Measurements from ENCODE around the gene RSPH3.

RSPH3 gene

GRCh38 chr6:158924499-158925455 lies 75.2 kb downstream of the RSPH3 start:
- DNase-seq, result no peak

GRCh38 chr6:158923805-158924498 lies 76.0 kb downstream of the RSPH3 start:
- no peak for DNase-seq

Data from activated CD4-positive, alpha-beta T cell treated with anti-CD3 and anti-CD28 coated beads, Interleukin-2, amount 50 U/mL, for 1 hour (primary cell).